KBM-7 (cell line): ENCODE data around the gene VPS26C.
"Not testable (repeated sequence)": the region's sequence is repeated elsewhere in the genome, so short reads cannot be mapped to it uniquely, and the experiment has no call there.

Experiments used
- DNase-seq: peaks from one replicate; pipeline ENCODE4 v3.0.0-alpha.2; 2015
- in situ Hi-C: fragments of 300-500 bp; cut with MboI; formaldehyde crosslinking; loops from 2 replicates; pipeline ENCODE4 v1.14.3; 2020; ENCODE audit warnings: low sequenced_read_pairs, low pct_unique_long_range_greater_than_20kb, mixed read lengths

VPS26C gene

DNA sequence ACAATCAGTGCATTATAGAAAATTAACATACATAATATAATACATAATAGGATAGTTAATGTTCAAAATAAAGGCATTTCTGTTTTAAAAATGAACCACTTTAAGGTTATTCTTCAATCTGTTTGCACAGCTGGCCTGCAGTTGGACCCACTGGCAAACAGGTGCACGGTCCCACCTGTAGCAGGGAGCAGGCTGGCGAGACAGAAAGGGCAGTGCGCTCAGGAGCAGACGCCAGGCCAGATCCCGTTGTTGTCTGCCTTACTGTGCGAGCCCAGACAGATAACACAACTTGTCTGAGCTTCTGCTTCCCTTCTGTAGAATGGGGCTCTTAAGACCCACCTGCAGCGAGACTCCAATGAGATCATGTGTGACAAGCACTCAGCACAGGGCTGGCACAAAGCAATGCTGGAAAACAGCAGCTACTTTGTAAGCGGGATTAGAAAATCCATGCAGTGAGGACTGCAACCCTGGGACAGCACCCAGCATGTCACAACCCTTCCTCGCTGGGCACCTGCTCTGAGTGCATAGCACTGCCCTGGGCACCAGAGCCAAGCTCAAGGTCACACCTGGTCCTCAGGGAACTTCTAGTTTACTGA, 33.5 kb downstream of the VPS26C start:
- in situ Hi-C loops, result no loop called here
- no peak for DNase-seq

DNA sequence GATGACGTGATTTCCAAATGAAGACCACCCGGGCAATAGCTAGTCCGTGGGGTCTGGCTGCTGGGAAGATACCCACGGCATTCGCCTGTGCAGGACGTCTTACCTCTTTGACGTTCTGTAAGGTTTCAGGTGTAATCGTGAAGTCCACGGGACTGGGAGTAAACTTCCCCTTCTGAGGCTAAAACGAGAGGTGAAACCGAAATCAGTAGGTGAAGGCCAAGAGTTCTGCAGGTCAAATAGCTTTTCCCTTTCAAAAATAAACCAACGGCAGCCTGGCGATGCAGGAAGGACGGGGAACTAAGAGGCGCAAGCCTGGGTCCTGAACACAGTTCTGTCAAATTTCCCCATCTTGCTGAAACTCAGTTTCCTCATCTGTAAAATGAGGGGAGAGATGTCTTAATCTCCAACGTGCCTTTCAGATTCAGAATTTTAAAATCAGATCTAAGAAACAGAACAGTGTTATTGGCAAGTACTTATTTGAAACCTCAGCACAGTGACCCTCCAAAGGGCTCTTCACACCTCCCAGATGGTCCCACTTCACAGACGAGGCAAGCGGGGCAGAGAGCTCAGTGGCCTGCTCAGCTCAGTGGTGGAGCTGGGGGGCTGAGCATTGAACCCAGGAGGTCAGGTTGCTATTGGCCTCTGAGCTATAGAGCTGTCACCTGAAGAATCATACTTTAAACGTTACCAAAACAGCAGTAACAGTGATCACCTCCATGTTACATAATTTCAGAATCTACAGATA, 34.7 kb downstream of the VPS26C start:
- DNase-seq, result no peak
- in situ Hi-C loops, result no loop called here

DNA sequence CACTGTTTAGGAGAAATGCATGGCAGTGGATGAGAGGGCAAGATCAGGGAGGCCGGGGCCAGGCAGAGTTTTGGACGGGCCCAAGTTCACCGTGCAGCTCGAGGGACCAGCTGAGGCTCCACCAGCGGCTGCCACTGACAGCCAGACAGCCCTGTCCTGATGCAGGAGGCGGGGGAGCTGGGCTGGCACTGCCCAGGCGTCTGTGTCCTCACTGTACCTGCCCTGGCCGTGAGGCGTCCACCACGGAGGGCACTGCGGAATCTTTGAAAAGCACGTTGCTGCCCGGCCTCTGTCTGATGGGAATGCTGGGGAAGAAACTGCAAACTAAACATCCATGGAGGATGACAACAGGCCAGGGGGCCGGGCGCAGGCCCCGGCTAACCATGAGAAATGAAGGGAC, 35.5 kb downstream of the VPS26C start:
- no peak for DNase-seq
- in situ Hi-C loops, result no loop called here

DNA sequence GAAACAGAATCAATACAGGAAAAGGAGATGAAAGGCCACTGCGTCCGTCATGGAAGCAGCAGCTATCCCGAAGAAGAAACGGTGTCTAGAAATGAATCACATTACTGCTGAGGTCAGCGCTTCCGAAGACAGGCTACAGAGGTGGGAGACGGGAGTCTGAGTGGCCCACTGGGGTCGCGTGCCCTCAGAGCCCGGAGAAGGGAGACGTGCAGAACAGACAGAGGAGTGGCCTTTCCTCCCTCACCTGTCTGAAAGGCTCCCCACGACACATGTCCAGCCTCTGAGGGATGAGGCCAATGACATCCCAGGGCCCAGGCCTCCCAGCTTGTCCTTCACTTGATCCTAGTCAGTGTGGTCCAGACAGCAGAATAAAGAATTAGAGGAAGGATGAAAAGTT, 35.9 kb downstream of the VPS26C start:
- DNase-seq, result no peak
- in situ Hi-C loops, result no loop called here

DNA sequence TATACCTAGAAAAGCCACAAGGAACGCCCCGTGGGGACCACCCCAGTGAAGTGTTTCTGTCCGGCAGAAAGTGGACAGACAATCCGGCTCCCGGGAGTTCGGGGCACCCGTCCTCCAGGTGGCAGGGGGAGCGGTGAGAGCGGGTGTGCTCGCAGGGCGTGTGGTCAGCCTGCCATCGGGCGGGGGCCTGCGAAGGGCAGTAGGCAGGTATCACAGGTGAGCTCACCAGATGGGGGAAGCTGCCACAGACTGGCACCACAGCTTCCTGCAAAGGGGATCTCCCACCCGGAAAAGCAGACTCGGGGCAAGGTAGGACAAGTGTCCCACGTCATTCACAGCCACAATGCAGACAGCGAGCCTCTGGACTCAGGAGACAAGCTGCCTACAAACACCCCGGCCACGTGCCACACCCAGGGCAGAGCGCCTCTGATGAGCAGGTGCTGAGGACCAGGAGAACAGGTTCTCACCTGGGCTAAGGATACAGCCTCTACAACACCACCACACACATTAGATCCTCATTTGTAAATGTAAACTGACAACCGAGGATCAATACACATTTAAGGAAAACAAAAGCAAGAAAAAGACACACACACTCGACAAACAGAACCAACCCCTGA, 36.4 kb downstream of the VPS26C start:
- in situ Hi-C loops, result no loop called here
- no peak for DNase-seq

DNA sequence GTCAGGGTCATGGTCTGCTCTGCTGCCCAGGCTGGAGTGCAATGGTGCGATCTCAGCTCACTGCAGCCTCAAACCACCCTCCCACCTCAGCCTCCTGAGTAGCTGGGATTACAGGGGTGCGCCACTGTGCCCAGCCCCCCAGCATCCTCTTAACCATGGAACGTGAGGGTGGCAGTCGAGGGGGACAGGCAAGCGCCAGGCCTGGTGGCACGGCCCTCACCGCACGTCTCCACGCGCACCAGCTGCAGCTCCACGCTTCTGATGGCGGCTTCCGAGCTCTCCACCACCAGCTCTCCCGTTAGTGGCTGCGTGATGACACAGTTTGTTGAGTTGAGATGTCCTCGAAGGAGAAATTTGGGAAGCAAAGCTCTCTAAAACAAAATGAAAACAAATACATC, 39.1 kb downstream of the VPS26C start:
- in situ Hi-C loops, result no loop called here

GRCh38 chr21:37227071-37228002, 39.8 kb downstream of the VPS26C start:
- in situ Hi-C loops, result no loop called here

More for the DNA sequence above, 39.1 kb downstream of the VPS26C start:
- no peak for DNase-seq

DNA sequence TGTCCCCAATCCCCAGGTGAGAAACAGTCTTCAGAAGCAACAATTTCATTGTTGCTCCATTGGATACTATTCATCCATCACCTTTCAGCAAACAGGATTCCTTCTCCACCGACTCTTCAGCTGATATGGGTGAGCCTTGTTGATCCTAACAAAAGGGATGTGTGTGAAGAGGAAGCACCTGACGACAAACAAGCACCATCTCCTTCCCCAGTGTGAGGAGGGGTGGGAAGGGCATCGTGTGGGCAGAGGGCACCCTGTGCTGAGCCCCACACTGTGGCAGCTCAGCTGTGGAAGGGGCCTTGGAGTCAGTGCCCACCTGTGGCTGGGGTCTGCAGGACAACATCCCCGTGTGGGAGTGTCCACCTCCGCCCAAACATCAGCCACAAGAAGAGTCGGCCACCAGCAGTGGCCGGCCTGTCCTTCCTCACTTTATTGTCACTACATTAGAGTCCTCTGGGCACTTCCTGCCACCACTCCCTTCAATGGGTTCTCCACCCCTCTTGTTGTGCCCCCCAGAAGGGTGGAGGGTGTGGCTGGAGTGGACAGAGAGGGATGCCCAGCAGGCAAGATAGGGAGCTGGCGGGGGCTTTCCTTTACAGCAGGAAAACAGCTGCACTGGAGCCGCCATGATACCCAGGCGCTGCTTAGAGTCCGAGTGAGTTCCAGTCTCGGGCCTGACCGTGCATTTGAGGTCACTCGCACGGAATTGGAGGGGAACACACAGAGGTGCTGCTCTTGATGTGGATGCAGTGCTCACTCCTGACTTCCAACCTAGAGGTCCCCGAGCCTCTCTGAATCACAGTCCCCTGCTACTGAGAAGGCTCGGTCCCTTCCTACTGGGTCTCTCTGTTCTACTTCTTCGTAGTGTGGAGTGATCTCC, 40.9 kb downstream of the VPS26C start:
- in situ Hi-C loops, result no loop called here
- no peak for DNase-seq

More at GRCh38 chr21:37227071-37228002, 39.8 kb downstream of the VPS26C start:
- DNase-seq, result no peak

DNA sequence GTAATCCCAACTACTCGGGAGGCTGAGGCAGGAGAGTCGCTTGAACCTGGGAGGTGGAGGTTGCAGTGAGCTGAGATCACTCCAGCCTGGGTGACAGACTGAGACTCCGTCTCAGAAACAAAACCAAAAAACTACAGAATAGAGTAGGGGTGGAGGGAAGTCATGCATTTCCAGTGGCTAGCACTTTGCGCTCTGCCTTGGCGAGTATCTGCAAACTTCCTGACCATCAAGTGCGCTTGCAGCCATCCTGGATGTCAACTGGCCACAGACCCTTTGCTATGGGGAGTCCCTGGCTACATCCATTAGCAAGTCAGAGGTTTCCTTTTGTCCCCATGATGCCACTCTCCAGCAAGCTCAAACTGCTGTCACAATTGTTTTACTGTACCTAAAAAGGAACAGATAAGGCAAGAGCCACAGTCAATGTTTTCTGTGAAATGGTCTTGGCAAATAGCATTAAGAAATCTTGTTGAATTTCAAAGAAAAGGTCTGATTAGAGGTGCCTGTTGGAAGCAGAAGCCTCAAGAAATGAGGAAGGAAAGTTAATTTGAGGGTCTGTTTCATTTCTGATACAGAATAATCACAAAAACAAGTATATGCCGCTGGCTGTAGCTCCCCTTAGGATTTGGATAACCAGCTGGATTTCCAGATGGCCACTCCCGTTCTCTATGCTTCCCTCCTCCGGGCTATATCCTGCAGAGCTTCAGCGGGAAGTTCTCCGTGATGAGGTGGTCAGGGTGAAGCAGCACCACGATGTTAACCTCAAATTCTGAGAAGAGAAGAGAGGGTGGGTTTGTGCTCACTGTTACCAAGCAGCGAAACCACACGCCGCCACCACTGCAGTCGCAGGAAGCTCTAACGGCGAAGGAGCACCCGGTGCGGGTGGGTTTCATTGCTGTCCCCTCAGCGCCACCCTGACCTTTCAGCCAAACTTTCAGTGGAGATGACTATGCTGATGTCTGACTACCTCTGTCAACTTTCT, 42.0 kb downstream of the VPS26C start:
- peak; percentile 85 for DNase-seq
- in situ Hi-C loops, result no loop called here

DNA sequence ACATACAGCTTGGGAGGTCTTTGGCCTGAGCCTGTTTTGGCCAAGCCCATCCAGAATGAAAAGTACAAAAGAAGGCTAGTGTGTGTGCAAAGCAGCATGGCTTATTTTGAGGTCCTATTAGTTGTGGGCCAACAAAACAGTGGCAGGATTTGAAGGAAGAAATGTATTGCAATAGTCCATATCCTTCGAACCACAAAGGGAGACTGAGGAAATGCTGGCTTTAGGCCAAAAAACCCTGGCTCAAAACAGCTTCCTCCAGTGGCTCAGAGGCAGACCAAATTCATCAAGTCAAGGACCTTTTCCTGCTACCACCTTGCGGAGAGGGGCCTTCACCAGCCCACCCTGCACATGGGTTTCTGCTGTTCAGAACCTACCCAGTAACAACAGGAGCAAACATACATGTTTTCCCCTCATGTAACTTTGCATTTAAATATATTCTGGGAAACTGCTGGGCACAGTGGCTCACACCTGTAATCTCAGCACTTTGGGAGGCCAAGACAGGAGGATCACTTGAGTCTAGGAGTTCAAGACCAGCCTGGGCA, 43.3 kb downstream of the VPS26C start:
- in situ Hi-C loops, result no loop called here
- DNase-seq, result no peak

DNA sequence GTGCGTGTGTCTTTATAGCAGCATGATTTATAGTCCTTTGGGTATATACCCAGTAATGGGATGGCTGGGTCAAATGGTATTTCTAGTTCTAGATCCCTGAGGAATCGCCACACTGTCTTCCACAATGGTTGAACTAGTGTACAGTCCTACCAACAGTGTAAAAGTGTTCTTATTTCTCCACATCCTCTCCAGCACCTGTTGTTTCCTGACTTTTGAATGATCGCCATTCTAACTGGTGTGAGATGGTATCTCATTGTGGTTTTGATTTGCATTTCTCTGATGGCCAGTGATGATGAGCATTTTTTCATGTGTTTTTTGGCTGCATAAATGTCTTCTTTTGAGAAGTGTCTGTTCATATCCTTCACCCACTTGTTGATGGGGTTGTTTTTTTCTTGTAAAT, 44.9 kb downstream of the VPS26C start:
- in situ Hi-C loops, result not testable (repeated sequence)

GRCh38 chr21:37220981-37221664, 46.0 kb downstream of the VPS26C start:
- DNase-seq, result peak; percentile 96
- in situ Hi-C loops, result no loop called here

More for the DNA sequence above, 44.9 kb downstream of the VPS26C start:
- DNase-seq, result not testable (repeated sequence)

DNA sequence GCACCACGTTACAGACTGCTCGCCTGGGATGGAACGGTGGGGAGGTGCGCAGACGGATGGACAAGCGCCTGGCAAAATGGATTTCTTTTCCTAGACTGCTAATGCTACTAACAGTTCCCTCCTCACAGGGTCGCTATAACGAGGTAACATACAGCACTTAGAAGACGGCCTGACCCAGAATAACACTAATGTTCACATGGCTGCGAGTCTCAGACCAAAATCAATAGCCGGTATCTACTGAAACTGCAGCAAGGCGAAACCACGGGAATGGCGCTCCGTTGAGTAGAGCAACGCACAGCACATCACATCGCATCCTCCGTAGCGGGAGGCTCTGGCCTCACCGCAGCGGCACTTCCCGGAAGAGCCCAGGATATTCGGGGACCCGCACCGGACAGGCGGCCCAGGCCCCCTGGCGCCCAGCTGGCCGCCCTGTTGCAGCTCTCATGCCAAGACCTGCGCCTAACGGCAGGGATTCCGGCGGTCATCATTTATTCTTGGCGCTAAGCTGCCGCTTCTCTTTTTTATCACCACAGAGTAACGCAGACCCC, 46.6 kb downstream of the VPS26C start:
- no peak for DNase-seq
- in situ Hi-C loops, result no loop called here

DNA sequence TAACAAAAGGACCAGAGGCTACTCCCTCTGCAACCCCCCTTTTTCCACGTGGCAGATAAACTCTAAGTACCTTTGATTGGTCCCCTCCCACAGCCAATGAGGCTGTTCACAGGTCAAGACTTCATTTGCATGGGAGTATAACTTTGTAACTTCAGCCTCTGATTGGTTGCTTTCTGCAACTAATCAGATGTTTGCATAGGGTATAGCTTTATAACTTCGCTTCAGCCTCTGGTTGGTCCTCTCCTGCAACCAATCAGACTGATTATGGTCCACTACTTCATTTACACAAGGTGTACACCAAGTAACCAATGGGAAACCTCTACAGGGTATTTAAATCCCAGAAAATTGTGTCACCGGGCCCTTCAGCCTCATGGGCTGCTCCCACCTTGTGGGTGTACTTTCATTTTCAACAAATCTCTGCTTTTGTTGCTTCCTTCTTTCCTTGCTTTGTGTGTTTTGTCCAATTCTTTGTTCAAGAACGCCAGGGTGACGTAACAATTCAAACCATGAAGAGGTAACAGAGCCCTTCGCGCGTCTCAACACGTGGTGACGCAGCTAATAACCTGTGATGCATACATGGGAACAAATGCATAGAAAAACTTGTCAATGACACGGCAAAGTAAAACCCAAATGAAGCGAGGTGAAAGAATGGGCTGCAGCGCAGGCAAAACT, 47.2 kb downstream of the VPS26C start:
- peak; percentile 47 for DNase-seq
- in situ Hi-C loops, result no loop called here

GRCh38 chr21:37214952-37215351, 52.2 kb downstream of the VPS26C start:
- in situ Hi-C loops, result no loop called here

DNA sequence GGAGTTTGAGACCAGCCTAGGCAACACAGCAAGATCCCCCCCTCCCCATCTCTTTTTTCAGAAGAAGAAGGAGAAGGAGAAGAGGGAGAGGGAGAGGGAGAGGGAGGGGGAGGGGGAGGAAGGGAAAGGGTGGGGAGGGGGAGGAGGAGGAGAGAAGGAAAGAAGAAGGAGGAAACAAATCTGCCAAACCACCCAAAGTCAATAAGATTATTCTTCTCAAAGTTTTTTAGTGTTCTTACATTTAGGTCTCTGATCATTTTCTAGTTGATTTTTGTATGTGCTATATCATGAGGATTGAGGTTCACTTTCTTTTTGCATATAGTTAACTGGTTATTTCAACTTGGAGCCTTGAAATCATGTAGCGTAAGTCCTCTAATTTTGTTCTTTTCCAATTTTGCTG, 56.3 kb downstream of the VPS26C start:
- in situ Hi-C loops, result no loop called here
- no peak for DNase-seq

More at GRCh38 chr21:37214952-37215351, 52.2 kb downstream of the VPS26C start:
- DNase-seq, result no peak
